GM18909 (cell line): ENCODE data around the gene TXK.

Source experiments
- ATAC-seq: cut with Tn5 transposase; IDR thresholded peaks from one replicate; pipeline ENCODE4 v1.9.1; 2021; ENCODE audit warnings: mild to moderate bottlenecking; ENCODE audit not compliant: unreplicated experiment, poor library complexity

Gene TXK

DNA sequence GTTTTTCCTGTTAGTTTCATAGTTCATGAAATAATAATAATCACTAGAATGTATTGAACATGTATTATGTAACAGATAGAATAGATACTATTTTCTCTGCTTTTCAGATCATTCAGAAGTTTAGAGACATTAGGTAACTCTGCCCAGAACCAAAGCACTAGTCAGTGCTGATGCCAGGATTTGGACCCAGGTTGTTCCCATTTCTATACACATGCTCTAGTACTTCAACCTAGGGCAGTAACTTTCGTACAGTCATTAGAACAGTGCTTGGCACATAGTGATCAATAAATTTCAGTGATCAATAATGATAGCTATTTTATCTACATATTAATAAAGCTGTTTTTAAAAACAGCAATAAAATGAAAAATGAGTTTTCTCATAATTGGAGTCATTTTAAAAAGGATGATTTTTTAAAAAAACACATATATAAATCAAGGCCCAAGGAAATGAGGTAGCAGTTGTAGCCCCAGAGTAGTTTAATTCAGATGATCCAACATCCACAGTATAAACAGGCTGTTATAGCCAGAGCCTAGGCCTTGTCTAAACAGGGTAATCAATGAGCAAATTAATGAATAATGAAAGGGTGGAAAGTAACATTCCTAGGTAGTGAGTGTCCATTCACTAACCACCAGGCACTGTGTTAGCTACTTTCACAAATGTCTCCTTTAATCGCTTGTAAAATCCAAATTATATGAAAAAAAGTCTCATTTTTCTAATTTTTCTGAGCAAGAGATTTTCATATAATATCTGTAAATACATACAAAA is 25.6 kb downstream of the TXK start:
- no peak for ATAC-seq

DNA sequence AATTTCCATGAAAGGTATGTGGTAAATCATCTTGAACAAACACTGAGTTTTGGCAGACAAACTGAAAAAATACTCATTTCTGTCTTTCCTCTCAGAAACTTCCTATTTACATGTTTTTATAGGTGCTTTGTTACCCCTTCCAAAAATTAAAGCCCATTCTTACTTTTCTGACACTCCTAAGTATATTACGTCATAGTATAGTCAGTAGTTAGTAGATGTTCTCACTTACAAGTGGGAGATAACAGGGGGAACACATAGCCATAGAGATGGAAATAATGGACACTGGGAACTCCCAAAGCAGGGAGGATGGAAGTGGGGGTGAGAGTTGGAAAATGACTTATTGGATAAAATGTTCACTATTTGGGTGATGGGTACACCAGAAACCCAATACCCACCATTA is 28.8 kb downstream of the TXK start:
- ATAC-seq: no peak

GRCh38 chr4:48103483-48104139 is 30.4 kb downstream of the TXK start:
- ATAC-seq: peak; percentile 84

DNA sequence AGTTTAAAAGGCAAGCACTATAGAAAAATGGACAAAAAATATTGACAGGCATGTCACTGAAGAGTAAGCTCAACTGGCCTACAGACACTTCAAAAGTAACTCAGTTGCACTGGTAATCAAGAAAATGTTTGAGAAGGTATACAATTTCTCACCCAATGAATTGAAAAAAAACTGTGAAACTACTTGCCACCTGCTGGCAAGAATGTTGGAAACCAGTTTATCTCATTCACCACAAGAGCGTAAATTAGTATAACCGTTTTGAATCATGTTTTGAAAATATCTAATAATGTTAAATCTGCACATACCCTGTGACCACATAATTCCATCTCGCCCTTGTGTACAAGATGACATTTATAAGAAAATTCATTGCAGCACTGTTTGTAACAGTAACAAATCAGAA is 31.7 kb downstream of the TXK start:
- no peak for ATAC-seq

- ATAC-seq: no peak
These were observed 33.8 kb downstream of the TXK start for GRCh38 chr4:48100256-48100655.

DNA sequence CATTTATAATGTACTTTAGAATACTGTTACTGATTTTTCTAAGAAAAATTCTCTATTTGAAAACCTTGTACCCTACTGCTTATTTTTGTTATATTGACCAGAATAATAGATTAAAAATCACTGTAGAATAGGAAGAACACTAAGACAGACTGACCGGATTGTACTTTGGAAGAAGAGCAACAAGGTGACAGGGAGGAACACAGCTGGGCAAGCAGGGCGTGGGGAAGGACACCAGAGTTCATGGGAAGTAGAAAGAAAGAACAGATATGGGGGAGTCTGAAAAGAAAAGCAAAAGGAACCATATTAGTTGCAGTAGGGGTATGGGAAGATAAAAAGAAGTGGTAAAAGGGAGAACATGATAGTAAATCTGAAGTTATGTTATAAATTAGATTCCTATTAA is 38.6 kb downstream of the TXK start:
- no peak for ATAC-seq

- ATAC-seq: no peak
These were observed 40.0 kb downstream of the TXK start for GRCh38 chr4:48093991-48094416.

DNA sequence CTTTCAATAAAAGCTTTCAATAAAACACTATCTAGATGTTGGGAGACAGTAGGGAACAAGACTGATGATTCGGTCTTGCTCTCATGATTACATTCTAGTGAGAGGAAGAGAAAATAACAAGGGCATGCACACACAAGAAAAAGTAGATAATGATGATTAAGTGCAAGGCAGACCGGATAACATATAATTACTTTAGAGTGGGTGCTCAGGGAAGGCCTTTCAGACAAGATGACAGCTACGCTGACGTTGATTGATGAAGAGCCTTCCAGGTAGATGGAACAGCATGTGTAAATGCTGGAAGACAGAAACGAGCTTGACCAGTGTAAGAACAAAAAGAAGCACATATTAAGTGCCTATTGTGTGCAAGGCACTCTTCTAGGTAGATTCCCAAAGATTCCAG is 43.4 kb downstream of the TXK start:
- ATAC-seq: no peak

GRCh38 chr4:48085821-48086589 is 48.0 kb downstream of the TXK start:
- no peak for ATAC-seq

DNA sequence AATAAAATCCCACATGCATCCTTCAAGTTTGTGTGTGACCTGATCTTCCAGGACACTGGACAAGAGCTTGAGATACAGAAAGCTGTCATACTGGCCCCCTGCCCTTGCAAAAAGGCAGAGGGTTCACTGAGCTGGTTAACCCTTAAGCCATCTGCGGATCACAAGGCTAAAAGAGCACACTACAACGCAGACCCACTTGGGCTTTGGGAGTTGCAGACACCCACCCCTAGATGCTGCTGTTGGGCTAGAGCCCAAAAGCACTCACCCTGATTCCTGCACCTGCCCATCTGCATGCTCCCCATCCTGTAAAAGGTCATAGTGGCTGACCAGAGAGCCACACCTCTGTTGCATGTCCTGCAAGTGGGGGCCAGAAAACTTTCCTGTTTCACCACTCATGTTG is 51.1 kb downstream of the TXK start:
- no peak for ATAC-seq

- ATAC-seq: no peak
These were observed 52.9 kb downstream of the TXK start for GRCh38 chr4:48081196-48081595.

DNA sequence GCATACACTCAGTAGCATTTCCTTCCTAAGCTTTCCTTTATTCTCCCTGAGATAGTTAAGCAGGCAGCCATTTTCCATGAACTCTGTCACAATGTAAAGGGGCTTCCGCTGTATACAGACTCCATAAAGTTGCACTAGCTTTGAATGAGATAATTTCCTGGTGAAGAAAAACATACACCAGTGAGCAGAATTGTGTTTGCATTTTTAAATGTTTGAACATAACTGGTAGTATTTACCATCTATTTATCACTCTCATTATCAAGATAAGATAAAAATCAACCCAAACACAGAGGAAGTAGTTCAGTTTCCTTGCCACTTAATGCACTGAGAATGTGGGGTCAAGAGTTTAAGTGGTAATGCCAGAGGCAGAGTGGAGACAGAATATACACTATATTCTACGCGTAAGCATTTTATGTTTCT is 54.1 kb downstream of the TXK start:
- no peak for ATAC-seq

- no peak for ATAC-seq
These were observed 55.0 kb downstream of the TXK start for GRCh38 chr4:48078862-48079655.

DNA sequence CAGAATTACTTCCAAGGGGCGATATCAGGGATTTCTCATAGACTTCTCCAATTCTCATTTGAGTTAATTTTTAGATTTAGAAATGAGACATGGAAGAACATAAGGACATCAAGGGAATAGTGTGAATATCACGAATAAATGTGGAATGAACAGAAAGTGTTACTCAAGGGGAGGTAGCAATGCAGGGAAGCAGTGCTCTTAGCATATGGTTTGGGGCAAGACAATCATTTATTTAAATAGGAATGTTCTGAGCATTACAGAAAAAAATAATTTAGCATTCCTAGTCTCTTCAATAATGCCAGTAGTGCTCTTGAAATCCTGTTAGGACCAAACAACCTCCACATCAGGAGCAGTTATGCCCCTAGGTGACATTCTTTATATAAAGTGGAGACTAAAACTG is 55.6 kb downstream of the TXK start:
- ATAC-seq: no peak

GRCh38 chr4:48074657-48075056 is 59.4 kb downstream of the TXK start:
- no peak for ATAC-seq

- ATAC-seq: no peak
These were observed 60.4 kb downstream of the TXK start for GRCh38 chr4:48073567-48074103.

DNA sequence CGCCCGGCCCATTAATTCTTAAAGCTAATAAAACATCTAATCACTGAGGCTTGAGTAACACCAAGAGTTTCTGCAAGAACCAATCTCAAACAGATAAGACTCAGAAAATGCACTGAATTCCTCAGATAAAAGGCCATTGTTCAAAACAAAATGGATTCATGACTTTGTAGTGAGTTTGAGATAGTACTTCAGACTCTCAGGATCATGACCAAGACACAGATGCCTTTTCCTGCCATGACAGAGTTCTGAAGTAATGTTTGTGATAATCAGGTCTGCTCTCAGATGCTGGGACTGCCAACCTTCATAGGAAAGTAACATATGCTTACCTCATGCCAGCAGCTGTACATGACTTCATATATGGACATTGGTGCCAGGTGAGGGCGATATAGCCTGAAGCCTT is 62.9 kb downstream of the TXK start:
- ATAC-seq: no peak

DNA sequence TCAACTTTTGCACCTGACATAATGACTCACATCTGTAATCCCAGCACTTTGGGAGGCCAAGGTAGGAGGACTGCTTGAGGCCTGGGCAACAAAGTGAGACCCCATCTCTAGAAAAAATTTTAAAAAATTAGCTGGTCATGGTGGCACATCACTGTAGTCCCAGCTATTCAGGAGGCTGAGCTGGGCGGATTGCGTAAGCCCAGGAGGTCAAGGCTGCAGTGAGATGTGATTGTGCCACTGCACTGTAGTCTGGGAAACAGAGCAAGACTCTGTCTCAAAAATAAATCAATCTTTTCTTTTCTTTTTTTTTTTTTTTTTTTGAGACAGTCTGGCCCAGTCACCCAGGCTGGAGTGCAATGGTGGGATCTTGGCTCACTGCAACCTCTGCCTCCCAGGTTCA is 65.0 kb downstream of the TXK start:
- ATAC-seq: no peak

DNA sequence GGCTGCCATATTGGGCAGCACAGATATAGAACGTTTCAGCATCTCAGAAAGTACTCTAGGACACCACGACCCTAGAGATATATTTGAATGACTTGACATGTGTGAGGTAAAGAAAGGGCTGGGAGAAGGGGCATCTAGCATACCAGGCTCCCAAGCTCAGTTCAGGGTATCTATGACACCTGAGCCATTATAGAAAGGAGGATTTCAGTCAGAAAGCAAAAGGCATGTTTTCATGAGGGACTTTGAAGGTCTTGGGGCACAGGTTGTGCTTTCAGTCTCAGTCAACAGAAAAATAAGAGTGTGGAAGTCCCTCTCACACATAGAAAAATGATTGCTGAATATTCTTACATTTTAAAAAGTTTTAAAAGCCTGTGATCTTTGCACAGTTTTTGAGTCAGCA is 65.9 kb downstream of the TXK start:
- ATAC-seq: no peak

GRCh38 chr4:48067536-48067935 is 66.5 kb downstream of the TXK start:
- ATAC-seq: no peak
